GM19395 (cell line): ENCODE measurements around the gene PGLYRP4.

Experiments
- ATAC-seq: cut with Tn5 transposase; IDR thresholded peaks from one replicate; pipeline ENCODE4 v1.9.1; 2021; ENCODE audit warnings: mild to moderate bottlenecking, moderate library complexity; ENCODE audit not compliant: unreplicated experiment

Gene PGLYRP4

GRCh38 chr1:153293480-153293775 is 55.2 kb downstream of the PGLYRP4 start:
- no peak for ATAC-seq

- ATAC-seq, result no peak
Observed at GRCh38 chr1:153292740-153293479, 55.7 kb downstream of the PGLYRP4 start.

DNA sequence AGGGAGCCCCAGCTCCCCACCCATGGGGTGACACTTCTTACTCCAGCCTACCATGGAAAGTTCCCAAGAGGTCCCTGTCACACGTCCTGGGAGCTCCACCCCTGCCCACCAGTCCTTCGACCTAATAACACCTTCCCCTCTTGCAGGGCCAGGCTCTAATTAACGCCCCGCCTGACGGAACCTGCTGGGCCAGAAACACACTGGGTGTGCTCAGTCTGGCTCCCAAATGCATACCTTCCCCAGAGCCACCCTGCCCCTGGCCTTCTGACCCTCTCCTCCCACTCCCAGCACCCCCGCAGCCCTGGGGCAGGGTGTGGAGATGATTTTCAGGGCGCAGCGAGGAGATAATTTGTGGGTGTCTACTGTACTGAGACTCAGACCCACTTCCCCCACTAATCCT is 56.5 kb downstream of the PGLYRP4 start:
- no peak for ATAC-seq

DNA sequence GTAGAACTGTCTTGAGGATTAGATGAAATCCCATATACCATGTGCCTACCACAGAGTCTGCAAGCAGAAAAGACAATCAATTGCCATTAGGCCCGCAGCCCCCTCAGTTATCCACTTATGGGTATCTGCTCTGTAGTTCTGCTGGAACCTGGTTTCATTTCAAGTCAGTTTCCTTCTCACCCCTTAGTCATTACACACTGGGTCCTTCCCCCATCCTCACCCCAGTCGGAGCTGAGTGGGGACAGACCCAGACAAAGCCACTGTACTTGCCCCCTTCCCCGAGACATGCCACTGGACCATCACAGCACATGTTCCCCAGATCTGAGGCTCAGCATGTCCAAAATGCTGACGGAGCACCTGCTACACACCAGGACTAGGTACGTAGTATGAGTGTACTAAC is 57.1 kb downstream of the PGLYRP4 start:
- ATAC-seq, result no peak

DNA sequence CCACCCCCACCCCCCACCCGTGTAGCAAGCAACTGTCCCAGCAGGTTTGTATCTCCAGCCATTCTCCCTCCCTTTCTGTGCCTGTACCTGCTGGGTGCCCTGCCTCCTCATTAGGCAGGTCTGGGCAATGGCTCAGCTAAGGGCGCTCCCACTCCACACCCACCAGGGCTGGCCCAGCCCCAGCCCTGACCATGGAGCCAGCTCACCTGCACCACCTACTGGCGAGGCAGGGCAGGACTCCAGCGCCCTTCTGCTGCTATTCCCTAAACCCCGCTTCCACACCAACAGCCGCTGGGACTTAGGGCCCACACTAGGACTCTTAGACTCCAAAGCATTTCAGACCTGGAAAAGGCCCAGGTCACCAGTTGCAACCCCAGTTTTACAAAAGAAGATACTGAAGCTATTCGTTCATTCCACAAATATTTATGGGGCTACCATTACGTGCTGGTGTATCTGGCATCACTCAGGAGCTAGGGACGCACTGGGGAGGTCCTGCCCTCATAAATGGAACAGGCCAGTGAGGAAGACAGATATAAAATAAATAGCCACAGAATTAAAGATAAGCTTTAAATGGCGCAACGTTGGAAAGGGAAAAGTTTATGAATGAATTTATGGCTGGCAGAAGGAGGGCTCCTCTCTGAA is 59.9 kb downstream of the PGLYRP4 start:
- ATAC-seq, result no peak
